ENCODE measurements around the gene TMEM119.

DNA sequence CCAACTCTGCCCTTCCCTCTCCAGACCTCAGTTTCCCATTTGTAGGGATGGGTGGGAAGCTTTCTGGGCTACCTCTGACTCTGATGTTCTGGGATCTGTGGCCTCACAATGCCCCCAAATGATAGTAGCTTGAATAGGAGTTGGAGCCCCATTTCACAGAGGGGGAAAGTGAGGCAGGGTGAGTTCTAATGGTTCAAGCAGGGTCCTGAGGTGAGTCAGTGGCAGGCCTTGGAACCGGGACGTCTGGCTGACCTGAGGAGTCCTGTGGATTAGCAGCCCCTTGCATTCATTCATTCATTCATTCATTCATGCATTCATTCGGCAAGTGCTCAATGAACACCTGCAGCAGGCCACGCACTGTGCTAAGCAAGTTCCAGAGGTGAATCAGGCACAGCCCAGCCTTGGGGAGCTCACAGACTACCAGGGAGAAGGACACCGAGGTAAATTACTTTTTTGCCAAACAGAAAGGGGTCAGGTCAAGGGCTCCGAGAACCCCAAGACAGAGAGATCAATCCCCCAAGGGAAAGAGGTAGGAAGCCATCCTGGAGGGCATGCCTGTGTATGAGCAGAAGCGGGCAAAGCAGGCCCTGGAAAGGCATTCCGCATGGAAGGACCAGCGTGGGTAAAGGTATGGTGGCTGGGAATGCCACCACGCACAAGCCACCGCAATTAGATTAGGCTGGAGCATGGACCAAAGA, 818 bp upstream of the TMEM119 start:
- TF ChIP-seq CTCF (IDR thresholded peaks at IDR 0.05) (no peak), POLR2A (IDR thresholded peaks at IDR 0.05) (no peak), EP300 (IDR thresholded peaks at IDR 0.05) (no peak)

All from tibial nerve (tissue), 4 donors.